HEK293 (cell line): Measurements from ENCODE around the gene SPHK1.

Experiments used
- CTCF ChIP-seq: fragments of 450-650 bp; formaldehyde crosslinking; IDR thresholded peaks from 2 replicates; pipeline ENCODE4 v1.5.1; 2016; ENCODE audit warnings: missing biosample characterization, missing genetic modification characterization
- KLF10 ChIP-seq: fragments of 450-650 bp; IDR thresholded peaks from 2 replicates; pipeline ENCODE4 v1.5.1; 2018; ENCODE audit warnings: missing biosample characterization, mild to moderate bottlenecking, missing genetic modification characterization
- PBX3 ChIP-seq: sonication (generic); formaldehyde crosslinking; IDR thresholded peaks from 2 replicates; pipeline ENCODE4 v1.8.1; 2022; ENCODE audit warnings: mild to moderate bottlenecking, moderate library complexity, missing genetic modification reagents
- REST ChIP-seq: fragments of 450-650 bp; formaldehyde crosslinking; IDR thresholded peaks from 2 replicates; pipeline ENCODE4 v1.5.1; 2016; ENCODE audit warnings: missing biosample characterization, missing genetic modification characterization
- SETDB1 ChIP-seq: IDR thresholded peaks from one replicate; pipeline ENCODE4 v1.6.1; 2017; ENCODE audit warnings: mild to moderate bottlenecking, low read length, moderate library complexity, mixed read lengths; ENCODE audit not compliant: insufficient read length
- ZNF114 ChIP-seq: fragments of 450-650 bp; formaldehyde crosslinking; IDR thresholded peaks from 2 replicates; pipeline ENCODE4 v1.5.0; 2017; ENCODE audit warnings: missing biosample characterization, missing genetic modification characterization
- ZNF138 ChIP-seq: fragments of 450-650 bp; formaldehyde crosslinking; IDR thresholded peaks from 2 replicates; pipeline ENCODE4 v1.5.1; 2016; ENCODE audit warnings: missing biosample characterization, missing genetic modification characterization, borderline replicate concordance
- ZNF223 ChIP-seq: fragments of 450-650 bp; formaldehyde crosslinking; IDR thresholded peaks from 2 replicates; pipeline ENCODE4 v1.5.1; 2016; ENCODE audit warnings: missing biosample characterization, missing genetic modification characterization
- ZNF24 ChIP-seq: fragments of 450-650 bp; formaldehyde crosslinking; IDR thresholded peaks from 2 replicates; pipeline ENCODE4 v1.5.1; 2016; ENCODE audit warnings: missing biosample characterization, missing genetic modification characterization
- ZNF311 ChIP-seq: fragments of 450-650 bp; formaldehyde crosslinking; IDR thresholded peaks from 2 replicates; pipeline ENCODE4 v1.5.1; 2017; ENCODE audit warnings: missing biosample characterization, missing genetic modification characterization, borderline replicate concordance
- ZNF623 ChIP-seq: fragments of 450-650 bp; formaldehyde crosslinking; IDR thresholded peaks from 2 replicates; pipeline ENCODE4 v1.5.1; 2016; ENCODE audit warnings: missing biosample characterization, missing genetic modification characterization
- ZNF677 ChIP-seq: fragments of 450-650 bp; IDR thresholded peaks from 2 replicates; pipeline ENCODE4 v1.5.0; 2018; ENCODE audit warnings: missing biosample characterization, mild to moderate bottlenecking, missing genetic modification characterization, moderate library complexity
- TF ChIP-seq, protein P1 (sequence below): fragments of 450-650 bp; formaldehyde crosslinking; IDR thresholded peaks from 2 replicates; pipeline ENCODE4 v1.5.1; 2016; ENCODE audit warnings: missing biosample characterization, missing genetic modification characterization

DNA sequence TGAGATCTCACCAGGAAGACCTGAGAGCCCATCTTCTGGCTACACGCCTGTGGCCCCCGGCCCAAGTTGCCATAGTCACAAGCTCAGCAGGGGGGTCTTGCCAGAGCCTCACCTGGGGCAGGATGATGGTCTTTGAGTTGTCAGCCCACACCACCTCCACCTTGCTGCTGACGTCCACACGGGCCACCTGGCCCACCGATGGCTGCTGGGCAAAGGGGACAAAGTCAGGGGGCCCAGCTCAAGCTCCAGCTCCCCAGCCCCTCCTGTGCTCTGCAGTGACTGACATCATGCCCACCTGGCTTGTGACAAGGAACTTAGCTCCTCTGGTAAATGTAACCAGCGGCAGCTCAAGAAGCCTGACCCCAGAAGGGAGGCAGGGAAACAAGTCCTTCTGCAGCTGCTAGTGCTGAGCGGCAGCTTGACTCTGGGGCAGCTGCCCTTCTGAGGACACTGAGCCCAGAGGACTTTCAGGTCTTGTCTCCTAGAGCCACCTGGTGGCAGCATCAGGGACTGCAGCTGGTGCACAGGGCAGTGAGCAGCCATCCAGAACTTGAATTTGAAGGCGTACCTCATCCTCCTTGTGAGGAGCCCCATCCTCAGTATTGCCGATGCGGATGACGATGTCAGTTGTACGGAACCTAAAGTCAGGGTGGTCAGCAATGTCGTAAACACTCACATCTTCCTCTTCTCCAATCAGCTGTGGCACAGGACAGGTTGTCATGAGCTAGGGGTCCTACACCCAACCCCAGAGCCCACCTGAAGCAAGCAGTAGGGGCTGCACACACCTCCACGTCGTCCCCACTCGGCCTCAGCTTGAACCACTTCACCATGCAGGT, 13.5 kb downstream of the SPHK1 start:
- TF ChIP-seq ZNF677 (tag by site-specific recombination) = no peak
- no peak for TF ChIP-seq ZNF311 (tag by site-specific recombination)
- peak; percentile 86 for TF ChIP-seq CTCF (tag by site-specific recombination)
- no peak for TF ChIP-seq ZNF114 (tag by site-specific recombination)
- TF ChIP-seq ZNF223 (tag by site-specific recombination) = no peak
- TF ChIP-seq ZNF138 = no peak
- TF ChIP-seq ZNF24 (tag by site-specific recombination) = no peak
- no peak for TF ChIP-seq KLF10 (tag by site-specific recombination)
- TF ChIP-seq SETDB1 = no peak
- TF ChIP-seq PBX3 (CRISPR knock-in tag) = no peak
- TF ChIP-seq, protein P1, sequence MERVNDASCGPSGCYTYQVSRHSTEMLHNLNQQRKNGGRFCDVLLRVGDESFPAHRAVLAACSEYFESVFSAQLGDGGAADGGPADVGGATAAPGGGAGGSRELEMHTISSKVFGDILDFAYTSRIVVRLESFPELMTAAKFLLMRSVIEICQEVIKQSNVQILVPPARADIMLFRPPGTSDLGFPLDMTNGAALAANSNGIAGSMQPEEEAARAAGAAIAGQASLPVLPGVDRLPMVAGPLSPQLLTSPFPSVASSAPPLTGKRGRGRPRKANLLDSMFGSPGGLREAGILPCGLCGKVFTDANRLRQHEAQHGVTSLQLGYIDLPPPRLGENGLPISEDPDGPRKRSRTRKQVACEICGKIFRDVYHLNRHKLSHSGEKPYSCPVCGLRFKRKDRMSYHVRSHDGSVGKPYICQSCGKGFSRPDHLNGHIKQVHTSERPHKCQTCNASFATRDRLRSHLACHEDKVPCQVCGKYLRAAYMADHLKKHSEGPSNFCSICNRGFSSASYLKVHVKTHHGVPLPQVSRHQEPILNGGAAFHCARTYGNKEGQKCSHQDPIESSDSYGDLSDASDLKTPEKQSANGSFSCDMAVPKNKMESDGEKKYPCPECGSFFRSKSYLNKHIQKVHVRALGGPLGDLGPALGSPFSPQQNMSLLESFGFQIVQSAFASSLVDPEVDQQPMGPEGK (tag by site-specific recombination) = no peak
- TF ChIP-seq ZNF623 (tag by site-specific recombination) = no peak
- TF ChIP-seq REST (tag by site-specific recombination) = no peak
